Prostate gland (tissue), 2 donors: Measurements from ENCODE around the gene MCCD1. TPM values are rescaled to one million over a fixed set of nuclear protein-coding genes. Genes with fewer than 3 reads are reported as not detected.

ENCODE experiments used
- DNase-seq: peaks from one replicate; pipeline ENCODE4 v3.0.0-alpha.2; 2019; ENCODE audit warnings: low spot score
- H3K27ac ChIP-seq, 2 donors: fragments of 200-600 bp; sonication (generic); 2 replicates each; pipeline ENCODE4 v1.5.1; 2017 to 2019
- H3K27me3 ChIP-seq: fragments of 200-600 bp; sonication (generic); replicated peaks from 2 replicates; pipeline ENCODE4 v1.5.1; 2019; ENCODE audit not compliant: insufficient read depth
- H3K36me3 ChIP-seq, 2 donors: fragments of 200-600 bp; sonication (generic); 1 replicate in 1 of 2; 2 replicates in 1 of 2; pipeline versions ENCODE4 v1.5.1 to v1.8.1; 2017 to 2019
- H3K4me1 ChIP-seq: fragments of 200-600 bp; sonication (generic); replicated peaks from 2 replicates; pipeline ENCODE4 v1.5.1; 2019
- H3K4me3 ChIP-seq, 2 donors: fragments of 200-600 bp; sonication (generic); 2 replicates each; pipeline ENCODE4 v1.5.1; 2017 to 2019
- H3K9me3 ChIP-seq: fragments of 200-600 bp; sonication (generic); 2 replicates; pipeline ENCODE4 v1.5.1; 2017
- POLR2A ChIP-seq: fragments of 450-650 bp; IDR thresholded peaks from one replicate; pipeline ENCODE4 v1.6.1; 2016; ENCODE audit warnings: antibody characterized with exemption, mild to moderate bottlenecking
- POLR2AphosphoS5 ChIP-seq: sonication (generic); formaldehyde crosslinking; IDR thresholded peaks from one replicate; pipeline ENCODE4 v1.6.1; 2017; ENCODE audit warnings: antibody characterized with exemption
- WGBS: methylation state at CpG from one replicate; pipeline ENCODE4 v1.1.5; 2018; 5-methylcytosine and 5-hydroxymethylcytosine counted together
- intact Hi-C: fragments of 100-400 bp; cut with DNase I; formaldehyde crosslinking; loops from one replicate; pipeline ENCODE4 v1.14.2; 2022
- total RNA-seq, 2 donors: library from RNA; depleted of rRNA; stranded (reverse); fragments of >200 nt; gene quantifications; one replicate each; pipeline ENCODE4 v1.1.0, GENCODE V29; 2016
- TF ChIP-seq, protein P1 (sequence below), 4 experiments: fragments of 200-600 bp in 2 of 4; fragments of 450-650 bp in 2 of 4; sonication (generic) in 2 of 4; IDR thresholded peaks; 1 replicate in 3 of 4; 2 replicates in 1 of 4; pipeline ENCODE4 v1.5.1; 2016 to 2019; ENCODE audit warnings: antibody characterized with exemption in 4 of 4, mild to moderate bottlenecking in 2 of 4, moderate library complexity in 2 of 4

MCCD1 gene
- total RNA-seq, 2 donors from 2014 or later: not detected

GRCh38 chr6:31544676-31545075 lies 15.9 kb downstream of the MCCD1 start:
- Histone ChIP-seq H3K4me3 (no peak overlapping the region), H3K27me3 (no peaks in the 10 kb centered on the region), H3K27ac (no peak overlapping the region), H3K9me3 (no peaks in the 10 kb centered on the region), H3K36me3 (no peaks in the 10 kb centered on the region), H3K4me1 (peaks cover 16% of the 10 kb centered on the region)
- intact Hi-C loops: no loop called here
- WGBS: 80% methylated on average over 2 of the region's 2 CpGs
- TF ChIP-seq, protein P1, sequence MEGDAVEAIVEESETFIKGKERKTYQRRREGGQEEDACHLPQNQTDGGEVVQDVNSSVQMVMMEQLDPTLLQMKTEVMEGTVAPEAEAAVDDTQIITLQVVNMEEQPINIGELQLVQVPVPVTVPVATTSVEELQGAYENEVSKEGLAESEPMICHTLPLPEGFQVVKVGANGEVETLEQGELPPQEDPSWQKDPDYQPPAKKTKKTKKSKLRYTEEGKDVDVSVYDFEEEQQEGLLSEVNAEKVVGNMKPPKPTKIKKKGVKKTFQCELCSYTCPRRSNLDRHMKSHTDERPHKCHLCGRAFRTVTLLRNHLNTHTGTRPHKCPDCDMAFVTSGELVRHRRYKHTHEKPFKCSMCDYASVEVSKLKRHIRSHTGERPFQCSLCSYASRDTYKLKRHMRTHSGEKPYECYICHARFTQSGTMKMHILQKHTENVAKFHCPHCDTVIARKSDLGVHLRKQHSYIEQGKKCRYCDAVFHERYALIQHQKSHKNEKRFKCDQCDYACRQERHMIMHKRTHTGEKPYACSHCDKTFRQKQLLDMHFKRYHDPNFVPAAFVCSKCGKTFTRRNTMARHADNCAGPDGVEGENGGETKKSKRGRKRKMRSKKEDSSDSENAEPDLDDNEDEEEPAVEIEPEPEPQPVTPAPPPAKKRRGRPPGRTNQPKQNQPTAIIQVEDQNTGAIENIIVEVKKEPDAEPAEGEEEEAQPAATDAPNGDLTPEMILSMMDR (IDR thresholded peaks at IDR 0.05): no peak
- TF ChIP-seq POLR2AphosphoS5 (no peak), POLR2A (no peak)
- DNase-seq: no peak

DNA sequence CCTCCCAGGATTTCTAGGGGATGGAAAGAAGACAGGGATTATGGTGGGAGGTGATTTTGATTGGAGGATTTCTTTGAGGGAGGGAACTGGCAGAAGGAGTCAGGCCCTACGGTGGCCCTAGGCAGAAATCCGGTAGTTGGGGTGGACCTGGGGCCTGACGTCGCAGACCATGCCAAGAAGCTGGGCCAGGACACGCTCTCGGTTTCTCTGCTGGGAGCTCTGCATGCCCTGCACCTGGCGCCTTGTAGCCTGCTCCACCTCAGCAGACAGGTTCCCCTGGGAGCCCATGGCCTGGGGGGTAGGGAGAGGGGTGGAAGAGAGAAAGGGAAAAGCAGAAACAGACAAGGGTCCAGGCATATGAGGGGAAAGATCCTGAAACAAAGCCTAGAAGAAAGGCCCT lies 16.5 kb downstream of the MCCD1 start:
- Histone ChIP-seq H3K4me3 (no peak overlapping the region), H3K9me3 (no peaks in the 10 kb centered on the region), H3K36me3 (no peaks in the 10 kb centered on the region), H3K4me1 (peaks cover 11% of the 10 kb centered on the region), H3K27me3 (no peaks in the 10 kb centered on the region), H3K27ac (no peak overlapping the region)
- WGBS: 77% methylated on average over 7 of the region's 7 CpGs
- intact Hi-C loops: no loop called here
- TF ChIP-seq POLR2A (no peak), POLR2AphosphoS5 (no peak)
- TF ChIP-seq, protein P1 (IDR thresholded peaks at IDR 0.05): no peak
- DNase-seq: no peak

DNA sequence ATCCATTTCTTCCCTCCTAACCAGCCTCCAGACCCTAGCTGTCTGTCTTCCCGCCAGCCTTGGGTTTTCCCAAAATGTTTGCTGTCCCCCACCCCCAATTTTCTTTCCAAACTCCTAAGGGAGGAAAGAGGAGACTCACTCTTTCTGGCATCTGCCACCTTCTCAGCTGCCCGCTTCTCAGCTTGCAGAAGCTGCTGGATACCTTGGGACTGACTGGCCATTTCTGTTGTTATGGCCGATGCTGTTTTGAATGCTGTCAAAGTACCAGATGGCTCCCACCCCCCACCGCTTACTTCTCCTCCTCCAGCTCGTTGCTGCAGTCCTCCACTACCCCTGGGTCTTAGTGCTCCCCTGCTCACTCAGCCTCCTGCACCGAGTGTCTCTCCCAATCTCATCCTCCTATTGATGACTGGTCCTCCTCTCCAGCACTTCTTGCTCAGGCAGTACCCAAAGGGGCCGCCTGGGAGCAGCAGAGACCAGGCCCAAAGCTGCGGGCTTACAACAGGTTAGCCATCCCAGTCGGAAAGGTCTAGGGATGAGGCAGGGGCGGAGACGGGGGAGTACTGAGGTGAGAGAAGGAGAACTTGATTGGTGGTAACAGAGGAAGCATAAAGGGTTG lies 17.7 kb downstream of the MCCD1 start, which contains the start of gene ATP6V1G2:
Gene ATP6V1G2 (minus strand): TSS at position 270 of the 619 bp plus-strand sequence. CDS start 49 bp downstream, at position 221.
- H3K9me3 ChIP-seq: no peaks in the 10 kb centered on the region
- H3K27ac ChIP-seq: peak within 1 kb of the TSS; percentile 81 to 90
- no peaks in the 10 kb centered on the region for H3K36me3 ChIP-seq
- peak; percentile 9 for TF ChIP-seq POLR2A
- TF ChIP-seq POLR2AphosphoS5: peak; percentile 83
- TF ChIP-seq, protein P1 (IDR thresholded peaks at IDR 0.05): peak; percentile 95 to 99 (median 98)
- peaks cover 6% of the 10 kb centered on the region for H3K4me1 ChIP-seq
- DNase-seq: peak; percentile 91
- no peaks in the 10 kb centered on the region for H3K27me3 ChIP-seq
- H3K4me3 ChIP-seq: peak within 1 kb of the TSS; percentile 35 to 43
- WGBS: 4% methylated on average over 11 of the region's 11 CpGs
- intact Hi-C loops: loop anchor here (1.0 kb wide), 1 partner anchor 52 kb away; no protein-coding TSS in a partner anchor

DNA sequence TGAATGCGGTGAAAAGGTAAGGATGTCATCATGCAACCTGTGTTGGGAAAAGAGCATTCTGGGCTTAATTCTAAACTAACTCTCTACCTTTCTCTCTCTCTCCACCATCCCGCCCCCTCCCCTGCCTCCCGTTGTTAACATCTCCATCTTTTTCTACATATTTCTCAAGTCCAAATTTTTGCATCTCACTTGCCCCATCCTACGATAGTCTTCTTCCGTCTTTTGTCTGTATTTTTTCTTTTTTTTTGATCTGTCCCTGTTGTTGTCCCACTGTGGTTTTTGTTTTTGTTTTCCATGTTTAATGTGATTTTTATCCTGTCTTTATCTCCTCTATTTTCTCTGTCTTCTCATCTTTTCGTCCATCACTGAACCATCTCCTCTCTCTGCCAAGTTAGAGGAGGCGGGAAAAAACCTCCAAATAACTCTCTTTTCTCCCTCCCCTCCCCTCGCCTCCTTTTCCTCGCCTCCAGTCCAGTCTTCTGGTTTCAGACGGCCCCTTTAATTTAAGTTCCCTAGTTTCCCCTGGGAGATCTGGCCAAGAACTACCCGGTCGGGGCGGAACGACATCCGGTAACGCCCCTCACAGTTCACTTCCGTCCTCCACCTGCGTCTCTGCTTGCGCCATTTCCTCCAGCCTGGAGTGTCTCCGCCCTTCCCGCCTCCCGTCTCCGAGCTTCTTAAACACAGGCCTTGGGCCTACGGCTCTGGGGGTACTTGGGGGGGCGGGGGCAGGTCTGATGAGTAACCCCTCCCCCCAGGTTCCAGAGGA lies 18.4 kb downstream of the MCCD1 start, which contains the start of gene NFKBIL1:
Gene NFKBIL1 (plus strand): TSS at position 651 of the 769 bp plus-strand sequence. CDS start 87 bp downstream, at position 738.
- peak; percentile 96 for DNase-seq
- TF ChIP-seq POLR2A (peak; percentile 70), POLR2AphosphoS5 (peak; percentile 98)
- TF ChIP-seq, protein P1 (IDR thresholded peaks at IDR 0.05): no peak
- Histone ChIP-seq H3K27me3 (no peaks in the 10 kb centered on the region), H3K4me1 (peaks cover 6% of the 10 kb centered on the region), H3K9me3 (no peaks in the 10 kb centered on the region), H3K27ac (peak within 1 kb of the TSS; percentile 81 to 90), H3K36me3 (no peaks in the 10 kb centered on the region), H3K4me3 (peak within 1 kb of the TSS; percentile 35 to 43)
- intact Hi-C loops: loop anchor here (1.0 kb wide), 1 partner anchor 51 kb away; no protein-coding TSS in a partner anchor
- under 1% methylated on average over 25 of the region's 25 CpGs for WGBS
